Activated CD4-positive, alpha-beta T cell treated with anti-CD3 and anti-CD28 coated beads, Interleukin-2, amount 50 U/mL, for 4 hours (primary cell): ENCODE measurements around the gene MIA2.
A peak's percentile ranks its signal among the peaks of the same experiment; 100 is the strongest.
"Not testable (repeated sequence)": the region's sequence is repeated elsewhere in the genome, so short reads cannot be mapped to it uniquely, and the experiment has no call there.

Experiments used
- DNase-seq, 2 experiments: peaks; one replicate each; pipeline ENCODE4 v3.0.0-alpha.2; 2020

The MIA2 gene

GRCh38 chr14:39232554-39233415 lies 930 bp upstream of the MIA2 start:
- DNase-seq = no peak

- DNase-seq = not testable (repeated sequence)
Observed at GRCh38 chr14:39234986-39235385, 1.3 kb downstream of the MIA2 start.

- not testable (repeated sequence) for DNase-seq
Observed at GRCh38 chr14:39235466-39235865, 1.8 kb downstream of the MIA2 start.

- DNase-seq = no peak
Observed at GRCh38 chr14:39240769-39241168, 7.1 kb downstream of the MIA2 start.

GRCh38 chr14:39241637-39242036 lies 7.9 kb downstream of the MIA2 start:
- no peak for DNase-seq

GRCh38 chr14:39243831-39244230 lies 10.1 kb downstream of the MIA2 start:
- no peak for DNase-seq

GRCh38 chr14:39246618-39247017 lies 12.9 kb downstream of the MIA2 start:
- no peak for DNase-seq

- DNase-seq = no peak
Observed at GRCh38 chr14:39247256-39247655, 13.5 kb downstream of the MIA2 start.

GRCh38 chr14:39251547-39251946 lies 17.8 kb downstream of the MIA2 start:
- DNase-seq = no peak

GRCh38 chr14:39257388-39257787 lies 23.7 kb downstream of the MIA2 start:
- not testable (repeated sequence) for DNase-seq

- no peak for DNase-seq
Observed at GRCh38 chr14:39258782-39259545, 25.2 kb downstream of the MIA2 start.

- DNase-seq = not testable (repeated sequence)
Observed at GRCh38 chr14:39260161-39260560, 26.4 kb downstream of the MIA2 start.

- DNase-seq = not testable (repeated sequence)
Observed at GRCh38 chr14:39262214-39262613, 28.5 kb downstream of the MIA2 start.

GRCh38 chr14:39264057-39264456 lies 30.3 kb downstream of the MIA2 start:
- DNase-seq = no peak

GRCh38 chr14:39264558-39264957 lies 30.8 kb downstream of the MIA2 start:
- DNase-seq = no peak

- no peak for DNase-seq
Observed at GRCh38 chr14:39265033-39265432, 31.3 kb downstream of the MIA2 start.

GRCh38 chr14:39265806-39266524 lies 32.2 kb downstream of the MIA2 start:
- no peak for DNase-seq

- no peak for DNase-seq
Observed at GRCh38 chr14:39266525-39266870, 32.8 kb downstream of the MIA2 start.

GRCh38 chr14:39266871-39267607 lies 33.3 kb downstream of the MIA2 start:
- DNase-seq = peak; percentile 64 to 66

- DNase-seq = no peak
Observed at GRCh38 chr14:39267608-39268005, 33.9 kb downstream of the MIA2 start.

GRCh38 chr14:39268393-39268792 lies 34.7 kb downstream of the MIA2 start:
- no peak for DNase-seq

- no peak for DNase-seq
Observed at GRCh38 chr14:39272918-39273317, 39.2 kb downstream of the MIA2 start.

- no peak for DNase-seq
Observed at GRCh38 chr14:39275395-39275794, 41.7 kb downstream of the MIA2 start.
